ENCODE measurements around the gene CATSPERE.

GRCh38 chr1:244636488-244637259 lies 175.6 kb downstream of the CATSPERE start:
- no peak for TF ChIP-seq CTCF (conservative IDR thresholded peaks at IDR 0.05 in 1 of 2, IDR thresholded peaks at IDR 0.05 in 1 of 2; ENCODE audit: extremely low read depth in 1 of 2, insufficient read depth in 1 of 2, low read depth in 1 of 2, low read length in 2 of 2)
- no peak for TF ChIP-seq EZH2 (IDR thresholded peaks at IDR 0.05; ENCODE audit: borderline replicate concordance, low read length)

All from mammary epithelial cell (primary cell).